ENCODE results near the gene SETD1A. TPM values are rescaled to one million over a fixed set of nuclear protein-coding genes. Genes with fewer than 3 reads are reported as not detected.

The SETD1A gene
- total and polyA plus RNA-seq, 2 donors from 2014 or later: 4.8 to 18.8 TPM

GRCh38 chr16:31032736-31033708, 75.5 kb downstream of the SETD1A start, which contains the start of gene STX4:
STX4 (plus strand) TSS chr16:31033558; CDS start chr16:31033806, 248 bp downstream.
- Histone ChIP-seq H3K36me3 (ENCODE audit: control insufficient read depth in 2 of 3, insufficient read depth in 3 of 3, low read length in 3 of 3) (peaks cover 0 to 7% (median 4%) of the 10 kb centered on the region in 3 donors), H3K4me1 (ENCODE audit: control insufficient read depth in 2 of 3, insufficient read depth in 2 of 3, low read depth in 1 of 3, low read length in 3 of 3) (peaks cover 0 to 14% (median 8%) of the 10 kb centered on the region in 3 donors), H3K27me3 (ENCODE audit: control insufficient read depth, insufficient read depth, low read length) (no peaks in the 10 kb centered on the region), H3K9ac (ENCODE audit: low read length in 3 of 3) (peak within 1 kb of the TSS; percentile 74 to 99 (median 79)), H3K9me3 (ENCODE audit: control insufficient read depth in 2 of 3, insufficient read depth in 1 of 3, low read length in 3 of 3) (no peaks in the 10 kb centered on the region), H3K27ac (ENCODE audit: low read depth in 2 of 2, low read length in 2 of 2) (peak within 1 kb of the TSS; percentile 94 to 95), H3K4me3 (ENCODE audit: low read length in 3 of 3) (peak within 1 kb of the TSS; percentile 89 to 99 (median 91))
- peak; percentile 71 for FAIRE-seq
- peak; percentile 97 to 99 (median 98) for DNase-seq
- intact Hi-C loops (cut with DNase I): no loop called here
- no peak for TF ChIP-seq CTCF (IDR thresholded peaks at IDR 0.05; ENCODE audit: borderline replicate concordance, extremely low read depth, insufficient read depth)

- DNase-seq (peak; percentile 86 to 96 (median 92)), FAIRE-seq (no peak)
- Histone ChIP-seq H3K4me3 (ENCODE audit: low read length in 3 of 3) (peak overlapping the region; percentile 89 to 99 (median 91)), H3K4me1 (ENCODE audit: control insufficient read depth in 2 of 3, insufficient read depth in 2 of 3, low read depth in 1 of 3, low read length in 3 of 3) (peaks cover 0 to 14% (median 8%) of the 10 kb centered on the region in 3 donors), H3K27ac (ENCODE audit: low read depth in 2 of 2, low read length in 2 of 2) (peak overlapping the region; percentile 91 to 94), H3K36me3 (ENCODE audit: control insufficient read depth in 2 of 3, insufficient read depth in 3 of 3, low read length in 3 of 3) (peaks cover 0 to 16% (median 8%) of the 10 kb centered on the region in 3 donors), H3K9me3 (ENCODE audit: control insufficient read depth in 2 of 3, insufficient read depth in 1 of 3, low read length in 3 of 3) (no peaks in the 10 kb centered on the region), H3K27me3 (ENCODE audit: control insufficient read depth, insufficient read depth, low read length) (no peaks in the 10 kb centered on the region), H3K9ac (ENCODE audit: low read length in 3 of 3) (peak overlapping the region; percentile 71 to 79 (median 74))
- no peak for TF ChIP-seq CTCF (IDR thresholded peaks at IDR 0.05; ENCODE audit: borderline replicate concordance, extremely low read depth, insufficient read depth)
- intact Hi-C loops (cut with DNase I): no loop called here
Observed at GRCh38 chr16:31033709-31034492, 76.3 kb downstream of the SETD1A start.

Other genes starting within 250 kb of the SETD1A start
- gene PHKG2, start 209.3 kb upstream of the SETD1A start, total RNA-seq: 27.8 TPM
- gene PHKG2, start 209.3 kb upstream of the SETD1A start, polyA plus RNA-seq (ENCODE audit: insufficient read depth, low read depth, low replicate concordance): 34.9 TPM
- gene CFAP119, start 195.7 kb upstream of the SETD1A start, total RNA-seq: 12.2 TPM
- 13.5 TPM for gene CFAP119, start 195.7 kb upstream of the SETD1A start, polyA plus RNA-seq (ENCODE audit: insufficient read depth, low read depth, low replicate concordance)
- gene RNF40, start 195.4 kb upstream of the SETD1A start, total RNA-seq: 109 TPM
- gene RNF40, start 195.4 kb upstream of the SETD1A start, polyA plus RNA-seq (ENCODE audit: insufficient read depth, low read depth, low replicate concordance): 74.3 TPM
- gene ZNF629, start 170.5 kb upstream of the SETD1A start, total RNA-seq: 19.8 TPM
- 8.1 TPM for gene ZNF629, start 170.5 kb upstream of the SETD1A start, polyA plus RNA-seq (ENCODE audit: insufficient read depth, low read depth, low replicate concordance)
- gene BCL7C, start 63.7 kb upstream of the SETD1A start, total RNA-seq: 40.0 TPM
- gene BCL7C, start 63.7 kb upstream of the SETD1A start, polyA plus RNA-seq (ENCODE audit: insufficient read depth, low read depth, low replicate concordance): 77.9 TPM
- 7.3 TPM for gene CTF1, start 61.1 kb upstream of the SETD1A start, total RNA-seq
- gene CTF1, start 61.1 kb upstream of the SETD1A start, polyA plus RNA-seq (ENCODE audit: insufficient read depth, low read depth, low replicate concordance): 13.0 TPM
- gene FBXL19, start 34.2 kb upstream of the SETD1A start, total RNA-seq: 18.9 TPM
- gene FBXL19, start 34.2 kb upstream of the SETD1A start, polyA plus RNA-seq (ENCODE audit: insufficient read depth, low read depth, low replicate concordance): 7.4 TPM
- 23.1 TPM for gene ORAI3, start 8.7 kb upstream of the SETD1A start, total RNA-seq
- 32.3 TPM for gene ORAI3, start 8.7 kb upstream of the SETD1A start, polyA plus RNA-seq (ENCODE audit: insufficient read depth, low read depth, low replicate concordance)
- 40.5 TPM for gene HSD3B7, start 27.5 kb downstream of the SETD1A start, total RNA-seq
- gene HSD3B7, start 27.5 kb downstream of the SETD1A start, polyA plus RNA-seq (ENCODE audit: insufficient read depth, low read depth, low replicate concordance): 24.4 TPM
- gene STX1B, start 52.9 kb downstream of the SETD1A start, total RNA-seq: 1.7 TPM
- 0.22 TPM for gene STX1B, start 52.9 kb downstream of the SETD1A start, polyA plus RNA-seq (ENCODE audit: insufficient read depth, low read depth, low replicate concordance)
- gene STX4, start 75.8 kb downstream of the SETD1A start, total RNA-seq: 60.6 TPM
- gene STX4, start 75.8 kb downstream of the SETD1A start, polyA plus RNA-seq (ENCODE audit: insufficient read depth, low read depth, low replicate concordance): 61.2 TPM
- gene ZNF668, start 116.5 kb downstream of the SETD1A start, total RNA-seq: 6.4 TPM
- gene ZNF668, start 116.5 kb downstream of the SETD1A start, polyA plus RNA-seq (ENCODE audit: insufficient read depth, low read depth, low replicate concordance): 5.4 TPM
- 20.5 TPM for gene ZNF646, start 116.7 kb downstream of the SETD1A start, total RNA-seq
- 2.9 TPM for gene ZNF646, start 116.7 kb downstream of the SETD1A start, polyA plus RNA-seq (ENCODE audit: insufficient read depth, low read depth, low replicate concordance)
- gene PRSS53, start 131.2 kb downstream of the SETD1A start, total RNA-seq: 2.6 TPM
- gene PRSS53, start 131.2 kb downstream of the SETD1A start, polyA plus RNA-seq (ENCODE audit: insufficient read depth, low read depth, low replicate concordance): 0.99 TPM
- gene VKORC1, start 137.0 kb downstream of the SETD1A start, total RNA-seq: 84.7 TPM
- 209 TPM for gene VKORC1, start 137.0 kb downstream of the SETD1A start, polyA plus RNA-seq (ENCODE audit: insufficient read depth, low read depth, low replicate concordance)
- 47.6 TPM for gene BCKDK, start 150.6 kb downstream of the SETD1A start, total RNA-seq
- 70.6 TPM for gene BCKDK, start 150.6 kb downstream of the SETD1A start, polyA plus RNA-seq (ENCODE audit: insufficient read depth, low read depth, low replicate concordance)
- gene KAT8, start 159.9 kb downstream of the SETD1A start, total RNA-seq: 83.8 TPM
- 40.9 TPM for gene KAT8, start 159.9 kb downstream of the SETD1A start, polyA plus RNA-seq (ENCODE audit: insufficient read depth, low read depth, low replicate concordance)
- gene PRSS8, start 178.0 kb downstream of the SETD1A start, total RNA-seq: 64.6 TPM
- gene PRSS8, start 178.0 kb downstream of the SETD1A start, polyA plus RNA-seq (ENCODE audit: insufficient read depth, low read depth, low replicate concordance): 187 TPM
- gene PRSS36, start 192.3 kb downstream of the SETD1A start, total RNA-seq: 4.1 TPM
- 1.7 TPM for gene PRSS36, start 192.3 kb downstream of the SETD1A start, polyA plus RNA-seq (ENCODE audit: insufficient read depth, low read depth, low replicate concordance)
- 333 TPM for gene FUS, start 222.4 kb downstream of the SETD1A start, total RNA-seq
- gene FUS, start 222.4 kb downstream of the SETD1A start, polyA plus RNA-seq (ENCODE audit: insufficient read depth, low read depth, low replicate concordance): 180 TPM
- gene PYCARD, start 245.0 kb downstream of the SETD1A start, total RNA-seq: 26.5 TPM
- gene PYCARD, start 245.0 kb downstream of the SETD1A start, polyA plus RNA-seq (ENCODE audit: insufficient read depth, low read depth, low replicate concordance): 14.8 TPM

Measured in kidney (tissue), 14 donors.